HepG2 (cell line): ENCODE results near the gene P2RX3. TPM values are rescaled to one million over a fixed set of nuclear protein-coding genes. Genes with fewer than 3 reads are reported as not detected.

Source experiments
- HIVEP1 ChIP-seq: sonication (generic); formaldehyde crosslinking; IDR thresholded peaks from 2 replicates; pipeline ENCODE4 v1.4.0; 2020; ENCODE audit warnings: mild to moderate bottlenecking, missing genetic modification reagents
- KDM4B ChIP-seq: sonication (generic); formaldehyde crosslinking; IDR thresholded peaks from 2 replicates; pipeline ENCODE4 v1.4.0; 2020; ENCODE audit warnings: missing genetic modification reagents
- NR0B2 ChIP-seq: sonication (generic); formaldehyde crosslinking; IDR thresholded peaks from 2 replicates; pipeline ENCODE4 v1.4.0; 2020; ENCODE audit warnings: mild to moderate bottlenecking, missing genetic modification reagents
- ZBTB38 ChIP-seq: sonication (generic); formaldehyde crosslinking; IDR thresholded peaks from 2 replicates; pipeline ENCODE4 v1.5.1; 2020; ENCODE audit warnings: mild to moderate bottlenecking, missing genetic modification reagents
- ZHX2 ChIP-seq, 2 experiments: sonication (generic) in 1 of 2; formaldehyde crosslinking in 1 of 2; IDR thresholded peaks; 2 replicates each; pipeline versions ENCODE4 v1.6.1 to v1.9.0; 2014 to 2022; ENCODE audit warnings: antibody characterized with exemption in 1 of 2, borderline replicate concordance in 1 of 2, inconsistent platforms in 1 of 2, low read depth in 1 of 2, missing genetic modification reagents in 1 of 2
- ZNF660 ChIP-seq: sonication (generic); formaldehyde crosslinking; IDR thresholded peaks from 2 replicates; pipeline ENCODE4 v1.5.1; 2020; ENCODE audit warnings: mild to moderate bottlenecking, low read depth, missing genetic modification reagents, borderline replicate concordance
- ZNF674 ChIP-seq: sonication (generic); formaldehyde crosslinking; IDR thresholded peaks from 2 replicates; pipeline ENCODE4 v1.5.0; 2020; ENCODE audit warnings: low read depth, mild to moderate bottlenecking, missing genetic modification reagents
- ZNF891 ChIP-seq: sonication (generic); formaldehyde crosslinking; IDR thresholded peaks from 2 replicates; pipeline ENCODE4 v1.5.0; 2020; ENCODE audit warnings: mild to moderate bottlenecking, missing genetic modification reagents
- polyA plus RNA-seq, 8 experiments: library from polyadenylated mRNA; depleted of rRNA in 3 of 8; stranded (reverse) in 7 of 8; unstranded in 1 of 8; fragments of >200 nt; fragmentation: Illumina TruSeq in 4 of 8; extraction: Trizol in 4 of 8; gene quantifications; 2 replicates each; pipeline versions ENCODE4 v1.2.1 to v1.2.3, GENCODE V29; 2011 to 2016; ENCODE audit warnings: low read depth in 4 of 8, missing spikeins in 1 of 8, mixed read lengths in 1 of 8; ENCODE audit not compliant: insufficient read depth in 1 of 8
- total RNA-seq, 5 experiments: library from RNA; depleted of rRNA; stranded (reverse); fragments of >200 nt; fragmentation: Illumina TruSeq; extraction: Trizol; gene quantifications; 2 replicates each; pipeline ENCODE4 v1.2.3, GENCODE V29; 2016; ENCODE audit warnings: low read depth in 1 of 5

Gene P2RX3
- total and polyA plus RNA-seq, 2 of the 13 experiments (the other 11 are each of a cell fraction or from before 2014, with no cell fraction given): 0.08 TPM; not detected in 1

GRCh38 chr11:57399972-57400578, 61.9 kb downstream of the P2RX3 start (continued):
- no peak for TF ChIP-seq ZHX2 (IDR thresholded peaks at IDR 0.05; ENCODE audit: low read depth)
- TF ChIP-seq ZHX2 (CRISPR knock-in tag; IDR thresholded peaks at IDR 0.05; ENCODE audit: borderline replicate concordance): no peak
- TF ChIP-seq HIVEP1 (CRISPR knock-in tag): no peak
- TF ChIP-seq ZBTB38 (CRISPR knock-in tag): no peak
- TF ChIP-seq ZNF891 (CRISPR knock-in tag): no peak
- TF ChIP-seq KDM4B (CRISPR knock-in tag): no peak
- no peak for TF ChIP-seq ZNF660 (CRISPR knock-in tag)
- TF ChIP-seq ZNF674: no peak
- TF ChIP-seq NR0B2 (CRISPR knock-in tag): no peak
